ENCODE data around the gene ARHGAP31. TPM values are rescaled to one million over a fixed set of nuclear protein-coding genes. Genes with fewer than 3 reads are reported as not detected.

The ARHGAP31 gene
- total and polyA plus RNA-seq, 10 of the 15 experiments (the other 5 are each of a cell fraction or from before 2014, with no cell fraction given): 0.97 to 29.8 (median 10.3) TPM

GRCh38 chr3:119347036-119347435 lies 52.9 kb downstream of the ARHGAP31 start:
- H3K36me3 ChIP-seq (ENCODE audit: control insufficient read depth in 2 of 2, insufficient read depth in 2 of 2, low read length in 1 of 2): no peaks in the 10 kb centered on the region
- BruUV-seq (replicated peaks): no TSS peak
- 96% methylated on average over 3 of the region's 3 CpGs for WGBS (ENCODE audit: insufficient coverage, insufficient replicate concordance, low lambda C conversion rate, missing lambda C conversion rate)
- no peaks in the 10 kb centered on the region for H3K27me3 ChIP-seq (replicated peaks in 1 of 2; ENCODE audit: control insufficient read depth in 2 of 2, insufficient read depth in 2 of 2, low read length in 1 of 2)
- no peaks in the 10 kb centered on the region for H4K20me1 ChIP-seq (ENCODE audit: control insufficient read depth, insufficient read depth)
- DNase-seq (ENCODE audit: low read depth, low spot score) (no peak), FAIRE-seq (no peak), ATAC-seq (no peak)
- ChIA-PET SMC1A (ENCODE audit: uncharacterized antibody, unreplicated experiment) (interaction anchor here (0.8 to 1.6 kb wide), 3 partner anchors 8 to 14 kb away, joined by 3 to 5 read pairs (median 4); no protein-coding TSS in a partner anchor), RAD21 (ENCODE audit: unreplicated experiment) (interaction anchor here (1.2 kb wide), 1 partner anchor 9 kb away, joined by 3 read pairs; no protein-coding TSS in a partner anchor), CTCF (interaction anchor here (0.6 to 1.5 kb wide), 4 partner anchors 20 to 333 kb away, joined by 3 to 5 read pairs (median 3); no protein-coding TSS in a partner anchor), POLR2A (no interaction called here)
- H2AFZ ChIP-seq (ENCODE audit: control insufficient read depth, low read depth, low read length): no peak overlapping the region
- peaks cover 28% of the 10 kb centered on the region for H3K4me1 ChIP-seq (ENCODE audit: control insufficient read depth, insufficient read depth, low read length)
- H3K9ac ChIP-seq (ENCODE audit: control insufficient read depth, insufficient read depth, low read length): no peak overlapping the region
- no peaks in the 10 kb centered on the region for H3K9me3 ChIP-seq (replicated peaks; ENCODE audit: control insufficient read depth, insufficient read depth, low read length)
- intact Hi-C loops (cut with micrococcal nuclease; ENCODE audit: unreplicated experiment): no loop called here
- H3K79me2 ChIP-seq (ENCODE audit: control insufficient read depth, insufficient read depth, low read length): no peaks in the 10 kb centered on the region; the same call in 1 of the 2 replicates
- TF ChIP-seq HDAC6 (IDR thresholded peaks at IDR 0.05; ENCODE audit: unreplicated experiment): no peak
- TF ChIP-seq GATAD2B (conservative IDR thresholded peaks at IDR 0.05; ENCODE audit: low read depth): no peak
- TF ChIP-seq STAT1 (conservative IDR thresholded peaks at IDR 0.05): no peak
- TF ChIP-seq CHD1 (IDR thresholded peaks at IDR 0.05; ENCODE audit: low read depth, low read length): no peak
- TF ChIP-seq SUZ12 (IDR thresholded peaks at IDR 0.05; ENCODE audit: unreplicated experiment): no peak
- TF ChIP-seq MEF2A (IDR thresholded peaks at IDR 0.05; ENCODE audit: insufficient read depth, low read depth, low read length): no peak
- no peak for TF ChIP-seq EED (IDR thresholded peaks at IDR 0.05; ENCODE audit: low read depth)
- no peak for TF ChIP-seq HDAC2 (IDR thresholded peaks at IDR 0.05)
- TF ChIP-seq NR2F1 (conservative IDR thresholded peaks at IDR 0.05): no peak
- H3K4me2 ChIP-seq (ENCODE audit: control insufficient read depth, insufficient read depth): no peak overlapping the region
- no peak overlapping the region for H3K27ac ChIP-seq (ENCODE audit: control insufficient read depth, insufficient read depth)
- no peak overlapping the region for H3K4me3 ChIP-seq
- in situ Hi-C loops (cut with MboI): no loop called here
